GM19193 (cell line): ENCODE results near the gene NDUFC2.

ENCODE experiments used
- POLR2A ChIP-seq: IDR thresholded peaks from 4 replicates; pipeline ENCODE4 v1.6.1; 2011; ENCODE audit not compliant: insufficient read depth, insufficient read length; ENCODE audit errors: extremely low read depth

The NDUFC2 gene

GRCh38 chr11:78022397-78023396 lies 57.0 kb downstream of the NDUFC2 start, which contains the start of gene KCTD14:
TSS of gene KCTD14 (minus strand) at chr11:78023276. CDS start at chr11:78023249, 27 bp downstream.
- no peak for TF ChIP-seq POLR2A

GRCh38 chr11:78021611-78022010 lies 58.1 kb downstream of the NDUFC2 start:
- TF ChIP-seq POLR2A, result no peak

GRCh38 chr11:78020246-78020645 lies 59.4 kb downstream of the NDUFC2 start:
- no peak for TF ChIP-seq POLR2A

GRCh38 chr11:78019808-78020207 lies 59.9 kb downstream of the NDUFC2 start:
- TF ChIP-seq POLR2A, result no peak
